SK-N-SH (cell line): ENCODE measurements around the gene GFOD2. TPM values are rescaled to one million over a fixed set of nuclear protein-coding genes. Genes with fewer than 3 reads are reported as not detected.

ENCODE experiments used
- CTCF ChIA-PET: fragments of 300-600, 350-600 bp; formaldehyde crosslinking; extraction: SDS; loops from one replicate; lab custom pipeline; 2021; lab: Yijun Ruan, JAX
- POLR2A ChIA-PET: fragments of 350-600 bp; sonication (Branson Sonifier 250); formaldehyde crosslinking; extraction: SDS; loops from one replicate; lab custom pipeline; 2020; ENCODE audit warnings: antibody characterized with exemption, inconsistent platforms; lab: Yijun Ruan, JAX
- DNase-seq: peaks from one replicate; pipeline ENCODE4 v3.0.0; 2012
- H2AFZ ChIP-seq: fragments of 200-600 bp; sonication (generic); 2 replicates; pipeline ENCODE4 v1.8.1; 2016; ENCODE audit warnings: antibody characterized with exemption, mild to moderate bottlenecking, low read depth
- H3F3A ChIP-seq: fragments of 200-600 bp; sonication (generic); replicated peaks from 2 replicates; pipeline ENCODE3; 2016; ENCODE audit warnings: antibody characterized with exemption, mild to moderate bottlenecking; ENCODE audit not compliant: insufficient read depth
- H3K27ac ChIP-seq, 2 experiments: fragments of 200-500 bp in 1 of 2; fragments of 200-600 bp in 1 of 2; sonication (Bioruptor generic) in 1 of 2; sonication (generic), shearing (Covaris generic) in 1 of 2; 2 replicates each; pipeline versions ENCODE4 v1.5.1 to v1.6.1; 2014 to 2016; ENCODE audit warnings: low read depth in 2 of 2, inconsistent platforms in 1 of 2, low read length in 1 of 2, mild to moderate bottlenecking in 1 of 2, mixed read lengths in 1 of 2
- H3K27me3 ChIP-seq: fragments of 200-600 bp; sonication (generic), shearing (Covaris generic); 2 replicates; pipeline ENCODE4 v1.6.1; 2016; ENCODE audit warnings: mixed run types; ENCODE audit not compliant: insufficient read depth
- H3K36me3 ChIP-seq, 2 experiments: fragments of 200-500 bp in 1 of 2; fragments of 200-600 bp in 1 of 2; sonication (Bioruptor generic) in 1 of 2; sonication (generic) in 1 of 2; replicated peaks in 1 of 2; 2 replicates each; pipeline versions ENCODE3 to v1.5.1; 2014 to 2016; ENCODE audit warnings: low read length in 1 of 2, mild to moderate bottlenecking in 1 of 2; ENCODE audit not compliant: insufficient read depth in 2 of 2, control insufficient read depth in 1 of 2
- H3K4me1 ChIP-seq, 2 experiments: fragments of 200-500 bp in 1 of 2; fragments of 200-600 bp in 1 of 2; sonication (Bioruptor generic) in 1 of 2; sonication (generic), shearing (Covaris generic) in 1 of 2; 2 replicates each; pipeline versions ENCODE4 v1.5.1 to v1.6.1; 2014 to 2016; ENCODE audit warnings: low read depth in 1 of 2, low read length in 1 of 2, mixed run types in 1 of 2; ENCODE audit not compliant: insufficient read depth in 2 of 2, control insufficient read depth in 1 of 2
- H3K4me2 ChIP-seq: fragments of 200-600 bp; sonication (generic), shearing (Covaris generic); 2 replicates; pipeline ENCODE4 v1.6.1; 2017; ENCODE audit warnings: mixed run types
- H3K4me3 ChIP-seq, 2 experiments: fragments of 200-500 bp in 1 of 2; fragments of 200-600 bp in 1 of 2; sonication (Bioruptor generic) in 1 of 2; sonication (generic), shearing (Covaris generic) in 1 of 2; 2 replicates each; pipeline versions ENCODE4 v1.5.1 to v1.8.1; 2014 to 2016; ENCODE audit warnings: low read depth in 2 of 2, inconsistent platforms in 1 of 2, low read length in 1 of 2, mild to moderate bottlenecking in 1 of 2, mixed read lengths in 1 of 2, moderate library complexity in 1 of 2
- H3K79me2 ChIP-seq: fragments of 200-600 bp; sonication (generic); 2 replicates; pipeline ENCODE4 v1.8.1; 2017; ENCODE audit warnings: mild to moderate bottlenecking; ENCODE audit not compliant: insufficient read depth
- H3K9ac ChIP-seq: fragments of 200-600 bp; sonication (generic); 2 replicates; pipeline ENCODE4 v1.6.1; 2017; ENCODE audit warnings: mixed run types
- H3K9me2 ChIP-seq: fragments of 200-600 bp; sonication (generic); 2 replicates; pipeline ENCODE4 v1.6.1; 2017; ENCODE audit warnings: mixed run types
- H3K9me3 ChIP-seq: fragments of 200-600 bp; sonication (generic); 2 replicates; pipeline ENCODE4 v1.6.1; 2017; ENCODE audit warnings: mixed run types, mild to moderate bottlenecking, moderate library complexity
- H4K20me1 ChIP-seq: fragments of 200-600 bp; sonication (generic); 2 replicates; pipeline ENCODE4 v1.6.1; 2017; ENCODE audit warnings: mild to moderate bottlenecking, mixed run types; ENCODE audit not compliant: insufficient read depth
- CHD2 ChIP-seq: fragments of 150-350 bp; IDR thresholded peaks from 2 replicates; pipeline ENCODE4 v1.6.1; 2018; ENCODE audit warnings: low read length; ENCODE audit not compliant: partially characterized antibody
- CTCF ChIP-seq: fragments of 200-600 bp; sonication (generic); IDR thresholded peaks from 2 replicates; pipeline ENCODE4 v1.6.1; 2017; ENCODE audit warnings: antibody characterized with exemption, mild to moderate bottlenecking, moderate library complexity
- ELF1 ChIP-seq: IDR thresholded peaks from 2 replicates; pipeline ENCODE4 v1.4.0; 2012
- EZH2phosphoT487 ChIP-seq: fragments of 200-600 bp; sonication (generic); IDR thresholded peaks from 2 replicates; pipeline ENCODE4 v1.6.1; 2017; ENCODE audit warnings: low read depth, mixed run types, mild to moderate bottlenecking, antibody characterized with exemption, moderate library complexity, borderline replicate concordance
- FOSL2 ChIP-seq: IDR thresholded peaks from 2 replicates; pipeline ENCODE4 v1.4.0; 2012; ENCODE audit warnings: low read depth, mild to moderate bottlenecking, moderate library complexity, borderline replicate concordance
- FOXM1 ChIP-seq: IDR thresholded peaks from 2 replicates; pipeline ENCODE4 v1.4.0; 2012; ENCODE audit warnings: low read depth, mild to moderate bottlenecking
- GABPA ChIP-seq: IDR thresholded peaks from 2 replicates; pipeline ENCODE4 v1.4.0; 2012; ENCODE audit warnings: low read depth, mild to moderate bottlenecking
- MEF2A ChIP-seq: IDR thresholded peaks from 2 replicates; pipeline ENCODE4 v1.4.0; 2012; ENCODE audit warnings: low read depth, borderline replicate concordance
- MXI1 ChIP-seq: IDR thresholded peaks from 2 replicates; pipeline ENCODE4 v1.6.1; 2012; ENCODE audit warnings: mild to moderate bottlenecking, low read depth, low read length, improper control_type of control experiment
- NFIC ChIP-seq: IDR thresholded peaks from 2 replicates; pipeline ENCODE4 v1.4.0; 2012; ENCODE audit warnings: borderline replicate concordance
- RAD21 ChIP-seq: IDR thresholded peaks from 2 replicates; pipeline ENCODE4 v1.6.1; 2012; ENCODE audit warnings: mild to moderate bottlenecking, low read length
- RCOR1 ChIP-seq: fragments of 150-350 bp; IDR thresholded peaks from 2 replicates; pipeline ENCODE4 v1.6.1; 2017; ENCODE audit warnings: antibody characterized with exemption, low read length
- RFX5 ChIP-seq: IDR thresholded peaks from 2 replicates; pipeline ENCODE4 v1.6.1; 2012; ENCODE audit warnings: mild to moderate bottlenecking, improper control_type of control experiment, low read length
- RXRA ChIP-seq: IDR thresholded peaks from 2 replicates; pipeline ENCODE4 v1.4.0; 2012; ENCODE audit warnings: low read depth, mild to moderate bottlenecking, borderline replicate concordance
- TAF1 ChIP-seq: IDR thresholded peaks from 2 replicates; pipeline ENCODE4 v1.6.1; 2012; ENCODE audit warnings: low read depth, mild to moderate bottlenecking, low read length, moderate library complexity, borderline replicate concordance
- TCF12 ChIP-seq: IDR thresholded peaks from 2 replicates; pipeline ENCODE4 v1.4.0; 2012
- USF2 ChIP-seq: fragments of 150-350 bp; IDR thresholded peaks from 2 replicates; pipeline ENCODE4 v1.6.1; 2017; ENCODE audit warnings: antibody characterized with exemption, low read length, low read depth, borderline replicate concordance
- YY1 ChIP-seq: IDR thresholded peaks from 2 replicates; pipeline ENCODE4 v1.4.0; 2012; ENCODE audit warnings: low read depth, mild to moderate bottlenecking
- WGBS: methylation state at CpG from one replicate; pipeline ENCODE4 v1.1.6; 2017; ENCODE audit warnings: low lambda C conversion rate; 5-methylcytosine and 5-hydroxymethylcytosine counted together
- polyA plus RNA-seq, 3 experiments: library from polyadenylated mRNA; depleted of rRNA; stranded (reverse); fragments of >200 nt; gene quantifications; 2 replicates each; pipeline ENCODE4 v1.2.3, GENCODE V29; 2012
- TF ChIP-seq, protein P1 (sequence below): IDR thresholded peaks from 2 replicates; pipeline ENCODE4 v1.4.0; 2012; ENCODE audit warnings: low read depth, borderline replicate concordance

GFOD2 gene
- polyA plus RNA-seq, 1 of the 3 experiments (the other 2 are of a cell fraction), result 19.0 TPM

DNA sequence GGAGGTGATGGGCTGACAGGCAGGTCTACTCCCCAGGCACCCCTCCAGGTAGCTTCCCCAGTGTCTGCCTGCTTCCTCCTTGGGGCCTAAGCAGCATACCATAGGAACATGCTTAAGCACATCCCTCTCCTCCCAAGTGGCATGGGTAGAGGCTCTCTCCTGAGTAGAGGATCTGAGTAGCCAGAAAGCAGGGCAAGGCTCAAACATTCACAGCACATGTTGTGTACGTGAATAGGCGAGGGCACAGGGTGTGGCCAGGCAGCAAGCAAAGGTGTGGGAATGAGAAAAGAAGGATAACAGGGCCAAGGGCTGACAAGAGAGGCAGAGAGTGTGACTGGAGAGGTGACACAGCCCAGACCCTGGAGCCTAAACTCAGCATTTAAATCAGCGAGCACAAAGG lies 29.7 kb upstream of the GFOD2 start:
- TF ChIP-seq, protein P1, sequence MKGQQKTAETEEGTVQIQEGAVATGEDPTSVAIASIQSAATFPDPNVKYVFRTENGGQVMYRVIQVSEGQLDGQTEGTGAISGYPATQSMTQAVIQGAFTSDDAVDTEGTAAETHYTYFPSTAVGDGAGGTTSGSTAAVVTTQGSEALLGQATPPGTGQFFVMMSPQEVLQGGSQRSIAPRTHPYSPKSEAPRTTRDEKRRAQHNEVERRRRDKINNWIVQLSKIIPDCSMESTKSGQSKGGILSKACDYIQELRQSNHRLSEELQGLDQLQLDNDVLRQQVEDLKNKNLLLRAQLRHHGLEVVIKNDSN, result no peak
- TF ChIP-seq TAF1 (no peak), USF2 (no peak), MEF2A (no peak), CHD2 (no peak), MXI1 (no peak), CTCF (no peak), RFX5 (no peak), EZH2phosphoT487 (no peak), RAD21 (no peak), ELF1 (no peak), FOXM1 (no peak), FOSL2 (no peak), NFIC (no peak), RXRA (no peak), TCF12 (no peak), YY1 (no peak)
- Histone ChIP-seq H2AFZ (no peak overlapping the region), H3K9me2 (no peaks in the 10 kb centered on the region), H3F3A (no peaks in the 10 kb centered on the region), H3K27ac (no peak overlapping the region), H4K20me1 (no peaks in the 10 kb centered on the region), H3K4me3 (no peak overlapping the region), H3K27me3 (no peaks in the 10 kb centered on the region), H3K4me1 (no peaks in the 10 kb centered on the region), H3K36me3 (peaks cover 0 to 8% of the 10 kb centered on the region in 2 experiments), H3K4me2 (no peak overlapping the region), H3K9me3 (no peaks in the 10 kb centered on the region), H3K79me2 (no peaks in the 10 kb centered on the region), H3K9ac (no peak overlapping the region)
- DNase-seq, result no peak
- ChIA-PET POLR2A (no interaction called here), CTCF (no interaction called here)
- 100% methylated on average over 3 of the region's 3 CpGs for whole genome bisulfite sequencing

- no peak for DNase-seq
- Histone ChIP-seq H2AFZ (no peak overlapping the region), H3F3A (no peaks in the 10 kb centered on the region), H3K36me3 (peaks cover 4 to 21% of the 10 kb centered on the region in 2 experiments), H3K9ac (no peak overlapping the region), H3K9me2 (no peaks in the 10 kb centered on the region), H3K4me2 (no peak overlapping the region), H3K9me3 (no peaks in the 10 kb centered on the region), H3K27ac (no peak overlapping the region), H3K4me3 (no peak overlapping the region), H4K20me1 (no peaks in the 10 kb centered on the region), H3K4me1 (no peaks in the 10 kb centered on the region), H3K27me3 (no peaks in the 10 kb centered on the region), H3K79me2 (no peaks in the 10 kb centered on the region)
- TF ChIP-seq FOXM1 (no peak), RCOR1 (no peak), GABPA (no peak)
- ChIA-PET CTCF (no interaction called here), POLR2A (no interaction called here)
Observed at GRCh38 chr16:67746846-67747245, 27.7 kb upstream of the GFOD2 start.
